Glutamatergic neuron (in vitro differentiated cells): ENCODE data around the gene TMEM132A. TPM values are rescaled to one million over a fixed set of nuclear protein-coding genes. Genes with fewer than 3 reads are reported as not detected.

Source experiments
- DNase-seq: peaks from one replicate; pipeline ENCODE4 v3.0.0; 2022
- H3K27ac Mint-ChIP-seq: one replicate; pipeline ENCODE4 v1.8.0; 2020; ENCODE audit warnings: mild to moderate bottlenecking, mixed read lengths, inconsistent platforms; ENCODE audit not compliant: unreplicated experiment
- H3K27me3 Mint-ChIP-seq: one replicate; pipeline ENCODE4 v1.8.0; 2020; ENCODE audit warnings: mild to moderate bottlenecking, moderate library complexity, mixed read lengths, inconsistent platforms; ENCODE audit not compliant: unreplicated experiment
- H3K36me3 Mint-ChIP-seq: one replicate; pipeline ENCODE4 v1.8.0; 2020; ENCODE audit warnings: mild to moderate bottlenecking, mixed read lengths, inconsistent platforms; ENCODE audit not compliant: unreplicated experiment
- H3K4me1 Mint-ChIP-seq: one replicate; pipeline ENCODE4 v1.8.0; 2020; ENCODE audit warnings: mild to moderate bottlenecking, low read depth, mixed read lengths, inconsistent platforms; ENCODE audit not compliant: unreplicated experiment
- H3K4me3 Mint-ChIP-seq: one replicate; pipeline ENCODE4 v1.8.0; 2020; ENCODE audit warnings: mild to moderate bottlenecking, mixed read lengths, inconsistent platforms; ENCODE audit not compliant: unreplicated experiment
- H3K9me3 Mint-ChIP-seq: one replicate; pipeline ENCODE4 v1.8.0; 2020; ENCODE audit warnings: mild to moderate bottlenecking, moderate library complexity, mixed read lengths, inconsistent platforms; ENCODE audit not compliant: unreplicated experiment
- CTCF ChIP-seq: fragments of 200-600 bp; sonication (generic); IDR thresholded peaks from one replicate; pipeline ENCODE4 v1.5.0; 2021; ENCODE audit not compliant: partially characterized antibody, unreplicated experiment
- total RNA-seq: library from RNA; stranded (reverse); fragmentation: NEBNext Ultra II Directional; extraction: Animal tissue kit (Norgen Biotek cat#: 25700); gene quantifications from one replicate; pipeline ENCODE4 v1.2.1, GENCODE V29; 2021; ENCODE audit not compliant: unreplicated experiment

Gene TMEM132A
- total RNA-seq, 1 donor from 2014 or later, result 664 TPM

- no peak for TF ChIP-seq CTCF
- no peak overlapping the region for H3K27ac Mint-ChIP-seq
- peaks cover 2% of the 10 kb centered on the region for H3K27me3 Mint-ChIP-seq
- H3K9me3 Mint-ChIP-seq, result peaks cover 2% of the 10 kb centered on the region
- DNase-seq, result no peak
- no peak overlapping the region for H3K4me3 Mint-ChIP-seq
- no peaks in the 10 kb centered on the region for H3K36me3 Mint-ChIP-seq
- H3K4me1 Mint-ChIP-seq, result peaks cover 9% of the 10 kb centered on the region
Observed at GRCh38 chr11:60960405-60960804, 36.1 kb downstream of the TMEM132A start.

GRCh38 chr11:60964801-60965200, 40.5 kb downstream of the TMEM132A start:
- Mint-ChIP-seq H3K27ac (no peak overlapping the region), H3K9me3 (peaks cover 4% of the 10 kb centered on the region), H3K4me3 (no peak overlapping the region), H3K4me1 (peaks cover under 1% of the 10 kb centered on the region), H3K27me3 (no peaks in the 10 kb centered on the region), H3K36me3 (peaks cover 22% of the 10 kb centered on the region)
- no peak for DNase-seq
- no peak for TF ChIP-seq CTCF

- Mint-ChIP-seq H3K4me1 (no peaks in the 10 kb centered on the region), H3K36me3 (peaks cover 22% of the 10 kb centered on the region), H3K27me3 (peaks cover 3% of the 10 kb centered on the region), H3K9me3 (peaks cover 4% of the 10 kb centered on the region), H3K4me3 (no peak overlapping the region), H3K27ac (no peak overlapping the region)
- TF ChIP-seq CTCF, result no peak
- no peak for DNase-seq
Observed at GRCh38 chr11:60966890-60967289, 42.6 kb downstream of the TMEM132A start.

GRCh38 chr11:60968223-60968622, 44.0 kb downstream of the TMEM132A start:
- no peak for TF ChIP-seq CTCF
- Mint-ChIP-seq H3K9me3 (peaks cover 4% of the 10 kb centered on the region), H3K4me1 (no peaks in the 10 kb centered on the region), H3K4me3 (no peak overlapping the region), H3K27me3 (peaks cover 3% of the 10 kb centered on the region), H3K27ac (no peak overlapping the region), H3K36me3 (peaks cover 22% of the 10 kb centered on the region)
- no peak for DNase-seq

- TF ChIP-seq CTCF, result peak; percentile 73
- Mint-ChIP-seq H3K4me3 (no peak overlapping the region), H3K4me1 (no peaks in the 10 kb centered on the region), H3K36me3 (peaks cover 22% of the 10 kb centered on the region), H3K27ac (no peak overlapping the region), H3K27me3 (peaks cover 5% of the 10 kb centered on the region), H3K9me3 (peaks cover 4% of the 10 kb centered on the region)
- DNase-seq, result peak; percentile 73
Observed at GRCh38 chr11:60970369-60970774, 46.1 kb downstream of the TMEM132A start.
